Hepatocyte (in vitro differentiated cells): ENCODE measurements around the gene CGN.

Experiments
- CTCF ChIP-seq: fragments of 200-600 bp; sonication (generic); IDR thresholded peaks from 2 replicates; pipeline ENCODE4 v1.5.1; 2016; ENCODE audit warnings: antibody characterized with exemption, mild to moderate bottlenecking; ENCODE audit not compliant: poor library complexity
- EZH2 ChIP-seq: fragments of 200-600 bp; sonication (generic); IDR thresholded peaks from 2 replicates; pipeline ENCODE4 v1.6.1; 2016; ENCODE audit warnings: antibody characterized with exemption, mild to moderate bottlenecking, borderline replicate concordance

GRCh38 chr1:151515265-151515664 is 4.1 kb downstream of the CGN start:
- TF ChIP-seq CTCF: no peak
- TF ChIP-seq EZH2: no peak
